ENCODE data around the gene SPRYD3. TPM values are rescaled to one million over a fixed set of nuclear protein-coding genes. Genes with fewer than 3 reads are reported as not detected.

The SPRYD3 gene
- total RNA-seq, 3 donors from 2014 or later = 31.8 to 45.8 (median 36.3) TPM

- intact Hi-C loops (cut with DNase I; ENCODE audit: low total_unique reads) = no loop called here
- no peaks in the 10 kb centered on the region for H3K9me3 ChIP-seq
- no peaks in the 10 kb centered on the region for H3K36me3 ChIP-seq
- peaks cover 0 to 3% of the 10 kb centered on the region in 2 donors for H3K4me1 ChIP-seq
- H3K27me3 ChIP-seq = no peaks in the 10 kb centered on the region
- peak overlapping the region; percentile 67 to 87 for H3K27ac ChIP-seq
- peak overlapping the region in 1 of 3 donors; percentile 17 for H3K4me3 ChIP-seq
- DNase-seq (ENCODE audit: low spot score in 2 of 2) = peak in 1 of 2 donors; percentile 75
- TF ChIP-seq POLR2A (IDR thresholded peaks at IDR 0.05) (no peak), CTCF (IDR thresholded peaks at IDR 0.05) (no peak), POLR2AphosphoS5 (IDR thresholded peaks at IDR 0.05) (peak in 2 of 3 donors; percentile 8 to 20)
Measured at GRCh38 chr12:53071591-53072551, 7.3 kb downstream of the SPRYD3 start.

DNA sequence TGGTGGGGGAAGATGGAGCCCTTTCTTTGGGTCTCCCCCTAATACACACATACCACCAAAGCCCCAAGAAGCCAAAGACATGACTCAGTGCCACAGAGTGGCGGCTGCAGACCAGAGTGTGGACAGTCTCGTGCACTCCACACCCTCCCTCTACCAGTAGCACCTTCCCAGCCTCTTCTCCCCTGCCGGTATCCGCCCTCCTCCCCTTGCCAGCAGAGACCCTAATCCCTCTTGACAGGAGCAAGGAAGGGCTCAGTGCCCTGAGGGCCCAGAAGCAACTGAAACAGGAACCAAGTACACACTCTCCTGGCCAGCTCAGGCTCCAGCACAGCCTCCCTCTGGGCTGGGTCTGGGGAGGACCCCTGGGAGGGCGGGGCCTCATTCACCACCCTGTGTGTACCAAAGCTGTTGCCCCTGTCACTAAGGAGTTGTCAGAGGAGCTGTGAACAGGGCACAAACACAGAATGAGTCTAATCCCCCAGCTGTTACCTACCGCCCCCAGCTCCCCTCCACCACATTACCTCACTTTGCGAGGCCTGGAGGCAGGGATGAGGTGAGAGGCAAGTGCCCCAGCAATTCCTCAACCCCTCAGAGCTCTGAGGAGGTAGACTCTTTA is 8.2 kb downstream of the SPRYD3 start:
- TF ChIP-seq POLR2A (IDR thresholded peaks at IDR 0.05) = no peak
- no peak for TF ChIP-seq POLR2AphosphoS5 (IDR thresholded peaks at IDR 0.05)
- no peak for TF ChIP-seq CTCF (IDR thresholded peaks at IDR 0.05)
- Histone ChIP-seq H3K4me1 (peaks cover 0 to 3% of the 10 kb centered on the region in 2 donors), H3K4me3 (no peak overlapping the region), H3K27ac (peak overlapping the region; percentile 67 to 87), H3K9me3 (no peaks in the 10 kb centered on the region), H3K27me3 (no peaks in the 10 kb centered on the region), H3K36me3 (no peaks in the 10 kb centered on the region)
- intact Hi-C loops (cut with DNase I; ENCODE audit: low total_unique reads) = no loop called here
- DNase-seq (ENCODE audit: low spot score in 2 of 2) = no peak

DNA sequence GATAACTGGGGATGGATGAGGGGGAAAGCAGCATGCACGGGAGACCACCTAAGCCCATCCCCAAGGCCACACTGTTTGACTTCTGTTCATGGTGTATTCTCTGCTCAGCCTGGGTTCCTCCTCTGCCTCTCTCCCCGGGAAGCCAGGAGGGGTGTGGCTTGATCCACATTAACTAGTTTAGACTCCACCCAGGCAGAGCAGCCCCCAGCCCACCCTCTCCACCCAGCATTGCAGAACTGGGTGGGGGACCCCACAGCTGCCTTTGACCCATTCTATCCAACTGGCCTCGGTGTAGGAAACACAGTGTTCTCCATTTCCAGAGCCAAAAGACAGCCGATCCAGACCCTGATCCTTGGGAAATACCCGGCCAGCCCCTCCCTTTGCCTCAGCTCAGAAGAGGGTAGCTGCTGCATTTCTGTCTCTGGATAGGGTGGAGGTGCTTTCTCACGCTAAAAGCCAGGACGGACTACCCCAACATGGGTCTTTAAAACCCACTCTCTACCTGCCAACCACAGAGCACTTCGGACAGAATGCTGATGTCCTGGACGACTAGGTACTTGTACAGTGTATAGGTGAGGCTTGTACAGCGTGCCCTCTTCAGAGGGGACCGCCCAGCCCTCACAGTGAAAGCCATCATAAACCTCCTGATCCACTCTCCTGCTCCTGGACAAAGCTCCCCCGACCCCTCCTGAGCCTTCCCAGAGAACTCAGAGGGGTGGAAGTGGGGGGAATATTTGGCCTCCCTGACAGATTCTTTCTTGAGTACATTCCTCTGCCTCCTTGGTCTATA is 9.4 kb downstream of the SPRYD3 start:
- TF ChIP-seq POLR2A (IDR thresholded peaks at IDR 0.05) = no peak
- TF ChIP-seq POLR2AphosphoS5 (IDR thresholded peaks at IDR 0.05) = peak in 1 of 3 donors; percentile 16
- Histone ChIP-seq H3K4me1 (peaks cover 1 to 3% of the 10 kb centered on the region in 2 donors), H3K9me3 (no peaks in the 10 kb centered on the region), H3K27ac (peak overlapping the region; percentile 67 to 87), H3K36me3 (no peaks in the 10 kb centered on the region), H3K27me3 (no peaks in the 10 kb centered on the region), H3K4me3 (no peak overlapping the region)
- no peak for DNase-seq (ENCODE audit: low spot score in 2 of 2)
- intact Hi-C loops (cut with DNase I; ENCODE audit: low total_unique reads) = no loop called here

GRCh38 chr12:53068811-53069585 is 10.2 kb downstream of the SPRYD3 start:
- Histone ChIP-seq H3K4me1 (peaks cover 3 to 4% of the 10 kb centered on the region in 2 donors), H3K36me3 (no peaks in the 10 kb centered on the region), H3K27ac (peak overlapping the region; percentile 67 to 87), H3K4me3 (no peak overlapping the region), H3K27me3 (no peaks in the 10 kb centered on the region), H3K9me3 (no peaks in the 10 kb centered on the region)
- intact Hi-C loops (cut with DNase I; ENCODE audit: low total_unique reads) = no loop called here
- DNase-seq (ENCODE audit: low spot score in 2 of 2) = no peak
- TF ChIP-seq POLR2A (IDR thresholded peaks at IDR 0.05) (no peak), POLR2AphosphoS5 (IDR thresholded peaks at IDR 0.05) (no peak), CTCF (IDR thresholded peaks at IDR 0.05) (no peak)
